ENCODE measurements around the gene CSTF3.

GRCh38 chr11:33132510-33132909 is 28.8 kb downstream of the CSTF3 start:
- TF ChIP-seq, protein P1, sequence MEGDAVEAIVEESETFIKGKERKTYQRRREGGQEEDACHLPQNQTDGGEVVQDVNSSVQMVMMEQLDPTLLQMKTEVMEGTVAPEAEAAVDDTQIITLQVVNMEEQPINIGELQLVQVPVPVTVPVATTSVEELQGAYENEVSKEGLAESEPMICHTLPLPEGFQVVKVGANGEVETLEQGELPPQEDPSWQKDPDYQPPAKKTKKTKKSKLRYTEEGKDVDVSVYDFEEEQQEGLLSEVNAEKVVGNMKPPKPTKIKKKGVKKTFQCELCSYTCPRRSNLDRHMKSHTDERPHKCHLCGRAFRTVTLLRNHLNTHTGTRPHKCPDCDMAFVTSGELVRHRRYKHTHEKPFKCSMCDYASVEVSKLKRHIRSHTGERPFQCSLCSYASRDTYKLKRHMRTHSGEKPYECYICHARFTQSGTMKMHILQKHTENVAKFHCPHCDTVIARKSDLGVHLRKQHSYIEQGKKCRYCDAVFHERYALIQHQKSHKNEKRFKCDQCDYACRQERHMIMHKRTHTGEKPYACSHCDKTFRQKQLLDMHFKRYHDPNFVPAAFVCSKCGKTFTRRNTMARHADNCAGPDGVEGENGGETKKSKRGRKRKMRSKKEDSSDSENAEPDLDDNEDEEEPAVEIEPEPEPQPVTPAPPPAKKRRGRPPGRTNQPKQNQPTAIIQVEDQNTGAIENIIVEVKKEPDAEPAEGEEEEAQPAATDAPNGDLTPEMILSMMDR (IDR thresholded peaks at IDR 0.05) = no peak
- no peak for TF ChIP-seq POLR2A (IDR thresholded peaks at IDR 0.05)

Data from tibial nerve (tissue), 3 donors.